HEK293 (cell line): ENCODE measurements around the gene MCTS1.

Experiments used
- KLF8 ChIP-seq: fragments of 450-650 bp; formaldehyde crosslinking; IDR thresholded peaks from 2 replicates; pipeline ENCODE4 v1.5.1; 2016; ENCODE audit warnings: missing biosample characterization, missing genetic modification characterization
- PRDM1 ChIP-seq: fragments of 450-650 bp; formaldehyde crosslinking; IDR thresholded peaks from 2 replicates; pipeline ENCODE4; 2016; ENCODE audit warnings: missing biosample characterization, missing genetic modification characterization
- RBAK ChIP-seq: fragments of 450-650 bp; formaldehyde crosslinking; IDR thresholded peaks from 2 replicates; pipeline ENCODE4 v1.5.1; 2016; ENCODE audit warnings: missing biosample characterization, missing genetic modification characterization
- YY1 ChIP-seq: fragments of 450-650 bp; formaldehyde crosslinking; IDR thresholded peaks from 2 replicates; pipeline ENCODE4 v1.5.1; 2018; ENCODE audit warnings: missing biosample characterization, missing genetic modification characterization
- ZBTB20 ChIP-seq: fragments of 450-650 bp; formaldehyde crosslinking; IDR thresholded peaks from 2 replicates; pipeline ENCODE4 v1.5.1; 2016; ENCODE audit warnings: missing biosample characterization, missing genetic modification characterization
- ZBTB8A ChIP-seq: fragments of 450-650 bp; formaldehyde crosslinking; IDR thresholded peaks from 2 replicates; pipeline ENCODE4 v1.5.1; 2016; ENCODE audit warnings: missing biosample characterization, missing genetic modification characterization
- ZNF16 ChIP-seq: fragments of 450-650 bp; formaldehyde crosslinking; IDR thresholded peaks from 2 replicates; pipeline ENCODE4 v1.5.1; 2016; ENCODE audit warnings: low read depth, missing biosample characterization, missing genetic modification characterization
- ZNF785 ChIP-seq: fragments of 450-650 bp; formaldehyde crosslinking; IDR thresholded peaks from 2 replicates; pipeline ENCODE4 v1.5.1; 2016; ENCODE audit warnings: missing biosample characterization, missing genetic modification characterization
- TF ChIP-seq, protein P1 (sequence below): fragments of 450-650 bp; formaldehyde crosslinking; IDR thresholded peaks from 2 replicates; pipeline ENCODE4 v1.5.1; 2016; ENCODE audit warnings: missing biosample characterization, missing genetic modification characterization
- TF ChIP-seq, protein P2 (sequence below): fragments of 450-650 bp; formaldehyde crosslinking; IDR thresholded peaks from 2 replicates; pipeline ENCODE4 v1.5.1; 2017; ENCODE audit warnings: missing biosample characterization, missing genetic modification characterization
- TF ChIP-seq, protein P3 (sequence below): fragments of 450-650 bp; formaldehyde crosslinking; IDR thresholded peaks from 2 replicates; pipeline ENCODE4 v1.5.1; 2016; ENCODE audit warnings: missing biosample characterization, missing genetic modification characterization, low read depth
- TF ChIP-seq, protein P4 (sequence below): fragments of 450-650 bp; formaldehyde crosslinking; IDR thresholded peaks from 2 replicates; pipeline ENCODE4 v1.5.1; 2016; ENCODE audit warnings: missing biosample characterization, missing genetic modification characterization
- TF ChIP-seq, protein P5 (sequence below): sonication (generic); formaldehyde crosslinking; IDR thresholded peaks from 2 replicates; pipeline ENCODE4 v1.8.1; 2022; ENCODE audit warnings: mild to moderate bottlenecking, moderate library complexity, missing genetic modification reagents
- TF ChIP-seq, protein P6 (sequence below): fragments of 450-650 bp; formaldehyde crosslinking; IDR thresholded peaks from 2 replicates; pipeline ENCODE4 v1.5.1; 2016; ENCODE audit warnings: missing biosample characterization, missing genetic modification characterization, borderline replicate concordance

DNA sequence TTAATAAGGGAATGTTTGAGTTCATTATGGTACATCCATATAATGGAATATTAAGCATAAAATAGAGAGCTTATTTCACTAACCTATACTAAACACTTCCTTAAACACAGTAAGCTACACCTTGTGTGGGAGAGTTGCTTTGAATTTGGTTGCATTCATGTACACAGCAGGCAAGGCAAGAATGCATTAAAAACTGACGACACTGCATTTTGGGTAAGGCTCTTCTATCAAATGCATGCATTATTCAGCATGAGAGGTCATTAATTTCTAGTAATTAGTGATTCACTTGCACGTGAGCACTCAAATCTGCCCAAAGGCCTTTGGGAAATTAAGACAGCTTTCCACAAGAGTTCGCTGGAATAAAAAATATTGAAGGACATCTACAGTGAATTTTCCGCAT is 34.7 kb downstream of the MCTS1 start:
- TF ChIP-seq, protein P1, sequence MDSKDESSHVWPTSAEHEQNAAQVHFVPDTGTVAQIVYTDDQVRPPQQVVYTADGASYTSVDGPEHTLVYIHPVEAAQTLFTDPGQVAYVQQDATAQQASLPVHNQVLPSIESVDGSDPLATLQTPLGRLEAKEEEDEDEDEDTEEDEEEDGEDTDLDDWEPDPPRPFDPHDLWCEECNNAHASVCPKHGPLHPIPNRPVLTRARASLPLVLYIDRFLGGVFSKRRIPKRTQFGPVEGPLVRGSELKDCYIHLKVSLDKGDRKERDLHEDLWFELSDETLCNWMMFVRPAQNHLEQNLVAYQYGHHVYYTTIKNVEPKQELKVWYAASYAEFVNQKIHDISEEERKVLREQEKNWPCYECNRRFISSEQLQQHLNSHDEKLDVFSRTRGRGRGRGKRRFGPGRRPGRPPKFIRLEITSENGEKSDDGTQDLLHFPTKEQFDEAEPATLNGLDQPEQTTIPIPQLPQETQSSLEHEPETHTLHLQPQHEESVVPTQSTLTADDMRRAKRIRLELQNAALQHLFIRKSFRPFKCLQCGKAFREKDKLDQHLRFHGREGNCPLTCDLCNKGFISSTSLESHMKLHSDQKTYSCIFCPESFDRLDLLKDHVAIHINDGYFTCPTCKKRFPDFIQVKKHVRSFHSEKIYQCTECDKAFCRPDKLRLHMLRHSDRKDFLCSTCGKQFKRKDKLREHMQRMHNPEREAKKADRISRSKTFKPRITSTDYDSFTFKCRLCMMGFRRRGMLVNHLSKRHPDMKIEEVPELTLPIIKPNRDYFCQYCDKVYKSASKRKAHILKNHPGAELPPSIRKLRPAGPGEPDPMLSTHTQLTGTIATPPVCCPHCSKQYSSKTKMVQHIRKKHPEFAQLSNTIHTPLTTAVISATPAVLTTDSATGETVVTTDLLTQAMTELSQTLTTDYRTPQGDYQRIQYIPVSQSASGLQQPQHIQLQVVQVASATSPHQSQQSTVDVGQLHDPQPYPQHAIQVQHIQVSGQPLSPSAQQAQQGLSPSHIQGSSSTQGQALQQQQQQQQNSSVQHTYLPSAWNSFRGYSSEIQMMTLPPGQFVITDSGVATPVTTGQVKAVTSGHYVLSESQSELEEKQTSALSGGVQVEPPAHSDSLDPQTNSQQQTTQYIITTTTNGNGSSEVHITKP (tag by site-specific recombination) = no peak
- TF ChIP-seq, protein P2, sequence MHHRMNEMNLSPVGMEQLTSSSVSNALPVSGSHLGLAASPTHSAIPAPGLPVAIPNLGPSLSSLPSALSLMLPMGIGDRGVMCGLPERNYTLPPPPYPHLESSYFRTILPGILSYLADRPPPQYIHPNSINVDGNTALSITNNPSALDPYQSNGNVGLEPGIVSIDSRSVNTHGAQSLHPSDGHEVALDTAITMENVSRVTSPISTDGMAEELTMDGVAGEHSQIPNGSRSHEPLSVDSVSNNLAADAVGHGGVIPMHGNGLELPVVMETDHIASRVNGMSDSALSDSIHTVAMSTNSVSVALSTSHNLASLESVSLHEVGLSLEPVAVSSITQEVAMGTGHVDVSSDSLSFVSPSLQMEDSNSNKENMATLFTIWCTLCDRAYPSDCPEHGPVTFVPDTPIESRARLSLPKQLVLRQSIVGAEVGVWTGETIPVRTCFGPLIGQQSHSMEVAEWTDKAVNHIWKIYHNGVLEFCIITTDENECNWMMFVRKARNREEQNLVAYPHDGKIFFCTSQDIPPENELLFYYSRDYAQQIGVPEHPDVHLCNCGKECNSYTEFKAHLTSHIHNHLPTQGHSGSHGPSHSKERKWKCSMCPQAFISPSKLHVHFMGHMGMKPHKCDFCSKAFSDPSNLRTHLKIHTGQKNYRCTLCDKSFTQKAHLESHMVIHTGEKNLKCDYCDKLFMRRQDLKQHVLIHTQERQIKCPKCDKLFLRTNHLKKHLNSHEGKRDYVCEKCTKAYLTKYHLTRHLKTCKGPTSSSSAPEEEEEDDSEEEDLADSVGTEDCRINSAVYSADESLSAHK (tag by site-specific recombination) = no peak
- TF ChIP-seq ZBTB8A (tag by site-specific recombination) = no peak
- no peak for TF ChIP-seq ZBTB20
- TF ChIP-seq, protein P3, sequence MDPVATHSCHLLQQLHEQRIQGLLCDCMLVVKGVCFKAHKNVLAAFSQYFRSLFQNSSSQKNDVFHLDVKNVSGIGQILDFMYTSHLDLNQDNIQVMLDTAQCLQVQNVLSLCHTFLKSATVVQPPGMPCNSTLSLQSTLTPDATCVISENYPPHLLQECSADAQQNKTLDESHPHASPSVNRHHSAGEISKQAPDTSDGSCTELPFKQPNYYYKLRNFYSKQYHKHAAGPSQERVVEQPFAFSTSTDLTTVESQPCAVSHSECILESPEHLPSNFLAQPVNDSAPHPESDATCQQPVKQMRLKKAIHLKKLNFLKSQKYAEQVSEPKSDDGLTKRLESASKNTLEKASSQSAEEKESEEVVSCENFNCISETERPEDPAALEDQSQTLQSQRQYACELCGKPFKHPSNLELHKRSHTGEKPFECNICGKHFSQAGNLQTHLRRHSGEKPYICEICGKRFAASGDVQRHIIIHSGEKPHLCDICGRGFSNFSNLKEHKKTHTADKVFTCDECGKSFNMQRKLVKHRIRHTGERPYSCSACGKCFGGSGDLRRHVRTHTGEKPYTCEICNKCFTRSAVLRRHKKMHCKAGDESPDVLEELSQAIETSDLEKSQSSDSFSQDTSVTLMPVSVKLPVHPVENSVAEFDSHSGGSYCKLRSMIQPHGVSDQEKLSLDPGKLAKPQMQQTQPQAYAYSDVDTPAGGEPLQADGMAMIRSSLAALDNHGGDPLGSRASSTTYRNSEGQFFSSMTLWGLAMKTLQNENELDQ = no peak
- no peak for TF ChIP-seq RBAK (tag by site-specific recombination)
- TF ChIP-seq, protein P4, sequence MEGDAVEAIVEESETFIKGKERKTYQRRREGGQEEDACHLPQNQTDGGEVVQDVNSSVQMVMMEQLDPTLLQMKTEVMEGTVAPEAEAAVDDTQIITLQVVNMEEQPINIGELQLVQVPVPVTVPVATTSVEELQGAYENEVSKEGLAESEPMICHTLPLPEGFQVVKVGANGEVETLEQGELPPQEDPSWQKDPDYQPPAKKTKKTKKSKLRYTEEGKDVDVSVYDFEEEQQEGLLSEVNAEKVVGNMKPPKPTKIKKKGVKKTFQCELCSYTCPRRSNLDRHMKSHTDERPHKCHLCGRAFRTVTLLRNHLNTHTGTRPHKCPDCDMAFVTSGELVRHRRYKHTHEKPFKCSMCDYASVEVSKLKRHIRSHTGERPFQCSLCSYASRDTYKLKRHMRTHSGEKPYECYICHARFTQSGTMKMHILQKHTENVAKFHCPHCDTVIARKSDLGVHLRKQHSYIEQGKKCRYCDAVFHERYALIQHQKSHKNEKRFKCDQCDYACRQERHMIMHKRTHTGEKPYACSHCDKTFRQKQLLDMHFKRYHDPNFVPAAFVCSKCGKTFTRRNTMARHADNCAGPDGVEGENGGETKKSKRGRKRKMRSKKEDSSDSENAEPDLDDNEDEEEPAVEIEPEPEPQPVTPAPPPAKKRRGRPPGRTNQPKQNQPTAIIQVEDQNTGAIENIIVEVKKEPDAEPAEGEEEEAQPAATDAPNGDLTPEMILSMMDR (tag by site-specific recombination) = no peak
- no peak for TF ChIP-seq ZNF785 (tag by site-specific recombination)
- TF ChIP-seq, protein P5, sequence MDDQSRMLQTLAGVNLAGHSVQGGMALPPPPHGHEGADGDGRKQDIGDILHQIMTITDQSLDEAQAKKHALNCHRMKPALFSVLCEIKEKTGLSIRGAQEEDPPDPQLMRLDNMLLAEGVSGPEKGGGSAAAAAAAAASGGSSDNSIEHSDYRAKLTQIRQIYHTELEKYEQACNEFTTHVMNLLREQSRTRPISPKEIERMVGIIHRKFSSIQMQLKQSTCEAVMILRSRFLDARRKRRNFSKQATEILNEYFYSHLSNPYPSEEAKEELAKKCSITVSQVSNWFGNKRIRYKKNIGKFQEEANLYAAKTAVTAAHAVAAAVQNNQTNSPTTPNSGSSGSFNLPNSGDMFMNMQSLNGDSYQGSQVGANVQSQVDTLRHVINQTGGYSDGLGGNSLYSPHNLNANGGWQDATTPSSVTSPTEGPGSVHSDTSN (CRISPR knock-in tag) = no peak
- no peak for TF ChIP-seq KLF8
- TF ChIP-seq, protein P6, sequence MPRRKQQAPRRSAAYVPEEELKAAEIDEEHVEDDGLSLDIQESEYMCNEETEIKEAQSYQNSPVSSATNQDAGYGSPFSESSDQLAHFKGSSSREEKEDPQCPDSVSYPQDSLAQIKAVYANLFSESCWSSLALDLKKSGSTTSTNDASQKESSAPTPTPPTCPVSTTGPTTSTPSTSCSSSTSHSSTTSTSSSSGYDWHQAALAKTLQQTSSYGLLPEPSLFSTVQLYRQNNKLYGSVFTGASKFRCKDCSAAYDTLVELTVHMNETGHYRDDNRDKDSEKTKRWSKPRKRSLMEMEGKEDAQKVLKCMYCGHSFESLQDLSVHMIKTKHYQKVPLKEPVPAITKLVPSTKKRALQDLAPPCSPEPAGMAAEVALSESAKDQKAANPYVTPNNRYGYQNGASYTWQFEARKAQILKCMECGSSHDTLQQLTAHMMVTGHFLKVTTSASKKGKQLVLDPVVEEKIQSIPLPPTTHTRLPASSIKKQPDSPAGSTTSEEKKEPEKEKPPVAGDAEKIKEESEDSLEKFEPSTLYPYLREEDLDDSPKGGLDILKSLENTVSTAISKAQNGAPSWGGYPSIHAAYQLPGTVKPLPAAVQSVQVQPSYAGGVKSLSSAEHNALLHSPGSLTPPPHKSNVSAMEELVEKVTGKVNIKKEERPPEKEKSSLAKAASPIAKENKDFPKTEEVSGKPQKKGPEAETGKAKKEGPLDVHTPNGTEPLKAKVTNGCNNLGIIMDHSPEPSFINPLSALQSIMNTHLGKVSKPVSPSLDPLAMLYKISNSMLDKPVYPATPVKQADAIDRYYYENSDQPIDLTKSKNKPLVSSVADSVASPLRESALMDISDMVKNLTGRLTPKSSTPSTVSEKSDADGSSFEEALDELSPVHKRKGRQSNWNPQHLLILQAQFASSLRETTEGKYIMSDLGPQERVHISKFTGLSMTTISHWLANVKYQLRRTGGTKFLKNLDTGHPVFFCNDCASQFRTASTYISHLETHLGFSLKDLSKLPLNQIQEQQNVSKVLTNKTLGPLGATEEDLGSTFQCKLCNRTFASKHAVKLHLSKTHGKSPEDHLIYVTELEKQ = no peak
- TF ChIP-seq YY1 (tag by site-specific recombination) = no peak
- no peak for TF ChIP-seq ZNF16
- no peak for TF ChIP-seq PRDM1
